HepG2 (cell line): ENCODE data around the gene CST3. TPM values are rescaled to one million over a fixed set of nuclear protein-coding genes. Genes with fewer than 3 reads are reported as not detected.

Source experiments
- ARNT ChIP-seq: fragments of 450-650 bp; IDR thresholded peaks from 2 replicates; pipeline ENCODE4 v1.6.1; 2017
- HHEX ChIP-seq: IDR thresholded peaks from 2 replicates; pipeline ENCODE4 v1.6.1; 2016; ENCODE audit warnings: control low read depth
- HNF4A ChIP-seq: sonication (generic); formaldehyde crosslinking; IDR thresholded peaks from 2 replicates; pipeline ENCODE4 v1.4.0; 2020; ENCODE audit warnings: missing genetic modification reagents
- KDM5A ChIP-seq: fragments of 200-600 bp; sonication (generic); IDR thresholded peaks from 2 replicates; pipeline ENCODE4 v1.7.0; 2018; ENCODE audit warnings: antibody characterized with exemption, mild to moderate bottlenecking, low read length, borderline replicate concordance
- SOX5 ChIP-seq: IDR thresholded peaks from 2 replicates; pipeline ENCODE4 v1.6.1; 2016; ENCODE audit warnings: borderline replicate concordance
- ZBTB42 ChIP-seq: sonication (generic); formaldehyde crosslinking; IDR thresholded peaks from 2 replicates; pipeline ENCODE4 v1.5.0; 2020; ENCODE audit warnings: mild to moderate bottlenecking, missing genetic modification reagents
- ZFX ChIP-seq: sonication (generic); formaldehyde crosslinking; IDR thresholded peaks from 2 replicates; pipeline ENCODE4 v1.4.0; 2020; ENCODE audit warnings: mild to moderate bottlenecking, low read depth, missing genetic modification reagents, moderate library complexity
- ZNF329 ChIP-seq: sonication (generic); formaldehyde crosslinking; IDR thresholded peaks from 2 replicates; pipeline ENCODE4 v1.9.0; 2021; ENCODE audit warnings: low read depth, mild to moderate bottlenecking, missing genetic modification reagents
- ZNF724P ChIP-seq: sonication (generic); formaldehyde crosslinking; IDR thresholded peaks from 2 replicates; pipeline ENCODE4 v1.8.0; 2022; ENCODE audit warnings: missing genetic modification reagents, borderline replicate concordance
- ZNF775 ChIP-seq: sonication (generic); formaldehyde crosslinking; IDR thresholded peaks from 2 replicates; pipeline ENCODE4 v1.4.0; 2020; ENCODE audit warnings: missing genetic modification reagents, mild to moderate bottlenecking, moderate library complexity, borderline replicate concordance
- polyA plus RNA-seq, 8 experiments: library from polyadenylated mRNA; depleted of rRNA in 3 of 8; stranded (reverse) in 7 of 8; unstranded in 1 of 8; fragments of >200 nt; fragmentation: Illumina TruSeq in 4 of 8; extraction: Trizol in 4 of 8; gene quantifications; 2 replicates each; pipeline versions ENCODE4 v1.2.1 to v1.2.3, GENCODE V29; 2011 to 2016; ENCODE audit warnings: low read depth in 4 of 8, missing spikeins in 1 of 8, mixed read lengths in 1 of 8; ENCODE audit not compliant: insufficient read depth in 1 of 8
- total RNA-seq, 5 experiments: library from RNA; depleted of rRNA; stranded (reverse); fragments of >200 nt; fragmentation: Illumina TruSeq; extraction: Trizol; gene quantifications; 2 replicates each; pipeline ENCODE4 v1.2.3, GENCODE V29; 2016; ENCODE audit warnings: low read depth in 1 of 5
- TF ChIP-seq, protein P1 (sequence below): sonication (generic); formaldehyde crosslinking; IDR thresholded peaks from 2 replicates; pipeline ENCODE4 v1.8.0; 2022; ENCODE audit warnings: missing genetic modification reagents, mild to moderate bottlenecking, inconsistent platforms, borderline replicate concordance
- TF ChIP-seq, protein P2 (sequence below), 2 experiments: fragments of 450-650 bp in 1 of 2; sonication (generic) in 1 of 2; formaldehyde crosslinking in 1 of 2; IDR thresholded peaks; 2 replicates each; pipeline versions ENCODE4 v1.6.1 to v1.8.0; 2016 to 2022; ENCODE audit warnings: antibody characterized with exemption in 1 of 2, mild to moderate bottlenecking in 1 of 2, missing genetic modification reagents in 1 of 2
- TF ChIP-seq, protein P3 (sequence below): sonication (generic); formaldehyde crosslinking; IDR thresholded peaks from 2 replicates; pipeline ENCODE4 v1.4.0; 2020; ENCODE audit warnings: mild to moderate bottlenecking, missing genetic modification reagents
- TF ChIP-seq, protein P4 (sequence below): sonication (generic); formaldehyde crosslinking; IDR thresholded peaks from 2 replicates; pipeline ENCODE4 v1.4.0; 2020; ENCODE audit warnings: mild to moderate bottlenecking, missing genetic modification reagents

Gene CST3
- total and polyA plus RNA-seq, 2 of the 13 experiments (the other 11 are each of a cell fraction or from before 2014, with no cell fraction given) = 690 to 1,005 TPM

DNA sequence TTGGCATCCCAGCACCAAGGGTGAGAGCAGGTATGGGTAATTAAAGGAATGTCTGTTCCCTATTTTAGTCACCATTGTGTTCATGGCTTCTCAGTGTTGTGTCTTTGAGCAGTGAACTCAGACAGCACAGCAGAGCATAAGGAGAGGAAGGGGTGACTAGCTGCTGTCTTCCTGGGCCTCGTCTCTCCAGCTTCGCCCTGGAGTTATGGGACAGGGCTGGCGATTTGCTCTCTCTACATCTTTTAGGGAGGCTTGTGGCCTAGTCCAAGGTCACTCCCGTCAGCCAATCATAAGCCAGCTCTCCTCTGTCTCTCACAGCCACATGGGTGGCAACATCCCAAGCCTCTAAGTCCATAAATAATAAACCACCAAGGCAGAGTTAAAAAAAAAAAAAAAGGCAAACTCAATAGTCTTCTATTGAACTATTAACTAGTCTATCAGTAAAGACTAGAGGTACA is 7.3 kb downstream of the CST3 start (continued):
- TF ChIP-seq, protein P1, sequence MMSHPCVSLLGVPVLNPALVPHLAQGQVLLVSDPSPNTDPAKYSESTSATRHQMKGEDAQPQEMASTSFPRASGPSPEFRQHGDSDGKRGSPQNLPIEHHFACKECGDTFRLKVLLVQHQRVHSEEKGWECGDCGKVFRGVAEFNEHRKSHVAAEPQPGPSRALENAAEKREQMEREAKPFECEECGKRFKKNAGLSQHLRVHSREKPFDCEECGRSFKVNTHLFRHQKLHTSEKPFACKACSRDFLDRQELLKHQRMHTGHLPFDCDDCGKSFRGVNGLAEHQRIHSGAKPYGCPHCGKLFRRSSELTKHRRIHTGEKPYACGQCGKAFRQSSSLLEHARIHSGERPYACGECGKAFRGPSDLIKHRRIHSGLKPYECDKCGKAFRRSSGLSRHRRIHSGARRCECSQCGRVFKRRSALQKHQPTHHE (CRISPR knock-in tag) = no peak
- TF ChIP-seq HHEX (CRISPR knock-in tag) = no peak
- no peak for TF ChIP-seq KDM5A
- TF ChIP-seq HNF4A (CRISPR knock-in tag) = no peak
- no peak for TF ChIP-seq ZBTB42
- no peak for TF ChIP-seq ZNF775
- no peak for TF ChIP-seq ARNT
- no peak for TF ChIP-seq ZFX (CRISPR knock-in tag)
- TF ChIP-seq SOX5 (CRISPR knock-in tag) = no peak
- TF ChIP-seq, protein P2, sequence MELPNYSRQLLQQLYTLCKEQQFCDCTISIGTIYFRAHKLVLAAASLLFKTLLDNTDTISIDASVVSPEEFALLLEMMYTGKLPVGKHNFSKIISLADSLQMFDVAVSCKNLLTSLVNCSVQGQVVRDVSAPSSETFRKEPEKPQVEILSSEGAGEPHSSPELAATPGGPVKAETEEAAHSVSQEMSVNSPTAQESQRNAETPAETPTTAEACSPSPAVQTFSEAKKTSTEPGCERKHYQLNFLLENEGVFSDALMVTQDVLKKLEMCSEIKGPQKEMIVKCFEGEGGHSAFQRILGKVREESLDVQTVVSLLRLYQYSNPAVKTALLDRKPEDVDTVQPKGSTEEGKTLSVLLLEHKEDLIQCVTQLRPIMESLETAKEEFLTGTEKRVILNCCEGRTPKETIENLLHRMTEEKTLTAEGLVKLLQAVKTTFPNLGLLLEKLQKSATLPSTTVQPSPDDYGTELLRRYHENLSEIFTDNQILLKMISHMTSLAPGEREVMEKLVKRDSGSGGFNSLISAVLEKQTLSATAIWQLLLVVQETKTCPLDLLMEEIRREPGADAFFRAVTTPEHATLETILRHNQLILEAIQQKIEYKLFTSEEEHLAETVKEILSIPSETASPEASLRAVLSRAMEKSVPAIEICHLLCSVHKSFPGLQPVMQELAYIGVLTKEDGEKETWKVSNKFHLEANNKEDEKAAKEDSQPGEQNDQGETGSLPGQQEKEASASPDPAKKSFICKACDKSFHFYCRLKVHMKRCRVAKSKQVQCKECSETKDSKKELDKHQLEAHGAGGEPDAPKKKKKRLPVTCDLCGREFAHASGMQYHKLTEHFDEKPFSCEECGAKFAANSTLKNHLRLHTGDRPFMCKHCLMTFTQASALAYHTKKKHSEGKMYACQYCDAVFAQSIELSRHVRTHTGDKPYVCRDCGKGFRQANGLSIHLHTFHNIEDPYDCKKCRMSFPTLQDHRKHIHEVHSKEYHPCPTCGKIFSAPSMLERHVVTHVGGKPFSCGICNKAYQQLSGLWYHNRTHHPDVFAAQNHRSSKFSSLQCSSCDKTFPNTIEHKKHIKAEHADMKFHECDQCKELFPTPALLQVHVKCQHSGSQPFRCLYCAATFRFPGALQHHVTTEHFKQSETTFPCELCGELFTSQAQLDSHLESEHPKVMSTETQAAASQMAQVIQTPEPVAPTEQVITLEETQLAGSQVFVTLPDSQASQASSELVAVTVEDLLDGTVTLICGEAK (IDR thresholded peaks at IDR 0.05) = no peak
- TF ChIP-seq, protein P2 (CRISPR knock-in tag; IDR thresholded peaks at IDR 0.05) = no peak
- TF ChIP-seq, protein P3, sequence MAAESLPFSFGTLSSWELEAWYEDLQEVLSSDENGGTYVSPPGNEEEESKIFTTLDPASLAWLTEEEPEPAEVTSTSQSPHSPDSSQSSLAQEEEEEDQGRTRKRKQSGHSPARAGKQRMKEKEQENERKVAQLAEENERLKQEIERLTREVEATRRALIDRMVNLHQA (CRISPR knock-in tag) = no peak
- TF ChIP-seq ZNF329 = no peak
- no peak for TF ChIP-seq ZNF724P (CRISPR knock-in tag)
- TF ChIP-seq, protein P4, sequence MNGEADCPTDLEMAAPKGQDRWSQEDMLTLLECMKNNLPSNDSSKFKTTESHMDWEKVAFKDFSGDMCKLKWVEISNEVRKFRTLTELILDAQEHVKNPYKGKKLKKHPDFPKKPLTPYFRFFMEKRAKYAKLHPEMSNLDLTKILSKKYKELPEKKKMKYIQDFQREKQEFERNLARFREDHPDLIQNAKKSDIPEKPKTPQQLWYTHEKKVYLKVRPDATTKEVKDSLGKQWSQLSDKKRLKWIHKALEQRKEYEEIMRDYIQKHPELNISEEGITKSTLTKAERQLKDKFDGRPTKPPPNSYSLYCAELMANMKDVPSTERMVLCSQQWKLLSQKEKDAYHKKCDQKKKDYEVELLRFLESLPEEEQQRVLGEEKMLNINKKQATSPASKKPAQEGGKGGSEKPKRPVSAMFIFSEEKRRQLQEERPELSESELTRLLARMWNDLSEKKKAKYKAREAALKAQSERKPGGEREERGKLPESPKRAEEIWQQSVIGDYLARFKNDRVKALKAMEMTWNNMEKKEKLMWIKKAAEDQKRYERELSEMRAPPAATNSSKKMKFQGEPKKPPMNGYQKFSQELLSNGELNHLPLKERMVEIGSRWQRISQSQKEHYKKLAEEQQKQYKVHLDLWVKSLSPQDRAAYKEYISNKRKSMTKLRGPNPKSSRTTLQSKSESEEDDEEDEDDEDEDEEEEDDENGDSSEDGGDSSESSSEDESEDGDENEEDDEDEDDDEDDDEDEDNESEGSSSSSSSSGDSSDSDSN (CRISPR knock-in tag) = no peak
